ENCODE data around the gene CATSPERD. TPM values are rescaled to one million over a fixed set of nuclear protein-coding genes. Genes with fewer than 3 reads are reported as not detected.

Gene CATSPERD
- total RNA-seq, 1 experiment from 2014 or later = not detected

DNA sequence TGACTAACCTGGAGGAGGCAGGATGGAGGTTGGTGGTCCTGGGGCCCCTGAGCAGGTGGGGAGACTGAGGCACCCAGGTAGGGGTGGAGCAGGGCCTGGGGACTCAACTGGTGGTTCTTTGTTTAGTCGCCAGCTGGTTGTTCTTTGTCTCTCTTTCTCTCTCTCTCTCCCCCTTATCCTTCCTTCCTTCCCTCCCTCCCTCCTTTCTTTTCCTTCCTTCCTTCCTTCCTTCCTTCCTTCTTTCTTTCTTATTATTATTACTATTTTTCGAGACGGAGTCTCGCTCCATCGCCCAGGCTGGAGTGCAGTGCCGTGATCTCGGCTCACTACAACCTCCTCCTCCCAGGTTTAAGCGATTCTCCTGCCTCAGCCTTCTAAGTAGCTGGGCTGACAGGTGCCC, 77.8 kb downstream of the CATSPERD start:
- H3T11ph ChIP-seq (ENCODE audit: low read length) = no peak overlapping the region
- H3K4me1 ChIP-seq (ENCODE audit: insufficient read depth, low read length) = no peaks in the 10 kb centered on the region
- peaks cover 34% of the 10 kb centered on the region for H3K27me3 Mint-ChIP-seq (ENCODE audit: low read depth)
- no peak overlapping the region for H3K23ac ChIP-seq (ENCODE audit: insufficient read length, low read depth, low read length)
- H2BK120ac ChIP-seq (ENCODE audit: low read depth, low read length, poor library complexity, severe bottlenecking) = no peak overlapping the region
- H3K9ac ChIP-seq (ENCODE audit: extremely low read depth, insufficient read length, low read length) = no peak overlapping the region
- no peak overlapping the region; the same call in 1 of the 2 replicates for H3K14ac ChIP-seq (ENCODE audit: insufficient read depth, low read length)
- no peaks in the 10 kb centered on the region for H3K27me3 ChIP-seq (ENCODE audit: insufficient read depth, low read length)
- no peak overlapping the region for H3K4ac ChIP-seq (ENCODE audit: low read depth, low read length)
- H3K79me1 ChIP-seq (ENCODE audit: insufficient read depth, low read depth, low read length, poor library complexity, severe bottlenecking) = no peaks in the 10 kb centered on the region
- peaks cover 0 to 4% (median 0%) of the 10 kb centered on the region in 3 experiments; a peak in 2 of 7 replicates for H3K36me3 Mint-ChIP-seq (ENCODE audit: insufficient read depth in 1 of 3, low read depth in 3 of 3)
- no peak overlapping the region for H3K4me2 ChIP-seq (ENCODE audit: insufficient read depth, insufficient read length, low read length)
- no peak overlapping the region for H2BK20ac ChIP-seq (ENCODE audit: low read depth, low read length, poor library complexity, severe bottlenecking)
- no peaks in the 10 kb centered on the region for H4K20me1 ChIP-seq (ENCODE audit: control insufficient read depth, insufficient read depth, insufficient read length)
- H3K9me3 ChIP-seq (ENCODE audit: control insufficient read depth, low read depth, low read length) = no peaks in the 10 kb centered on the region
- no peak overlapping the region for H4K8ac ChIP-seq (replicated peaks; ENCODE audit: insufficient read length, low read depth, low read length)
- WGBS (ENCODE audit: extremely low coverage, insufficient read length, low lambda C conversion rate) = 100% methylated on average over 1 of the region's 8 CpGs
- no peak overlapping the region for H3K27ac ChIP-seq (ENCODE audit: insufficient read length, low read depth, low read length)
- no peak for DNase-seq
- peaks cover 3 to 8% of the 10 kb centered on the region in 2 experiments for H3K4me1 Mint-ChIP-seq
- no peak overlapping the region for H2BK5ac ChIP-seq (ENCODE audit: insufficient read length, low read length)
- TF ChIP-seq, protein P1, sequence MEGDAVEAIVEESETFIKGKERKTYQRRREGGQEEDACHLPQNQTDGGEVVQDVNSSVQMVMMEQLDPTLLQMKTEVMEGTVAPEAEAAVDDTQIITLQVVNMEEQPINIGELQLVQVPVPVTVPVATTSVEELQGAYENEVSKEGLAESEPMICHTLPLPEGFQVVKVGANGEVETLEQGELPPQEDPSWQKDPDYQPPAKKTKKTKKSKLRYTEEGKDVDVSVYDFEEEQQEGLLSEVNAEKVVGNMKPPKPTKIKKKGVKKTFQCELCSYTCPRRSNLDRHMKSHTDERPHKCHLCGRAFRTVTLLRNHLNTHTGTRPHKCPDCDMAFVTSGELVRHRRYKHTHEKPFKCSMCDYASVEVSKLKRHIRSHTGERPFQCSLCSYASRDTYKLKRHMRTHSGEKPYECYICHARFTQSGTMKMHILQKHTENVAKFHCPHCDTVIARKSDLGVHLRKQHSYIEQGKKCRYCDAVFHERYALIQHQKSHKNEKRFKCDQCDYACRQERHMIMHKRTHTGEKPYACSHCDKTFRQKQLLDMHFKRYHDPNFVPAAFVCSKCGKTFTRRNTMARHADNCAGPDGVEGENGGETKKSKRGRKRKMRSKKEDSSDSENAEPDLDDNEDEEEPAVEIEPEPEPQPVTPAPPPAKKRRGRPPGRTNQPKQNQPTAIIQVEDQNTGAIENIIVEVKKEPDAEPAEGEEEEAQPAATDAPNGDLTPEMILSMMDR (conservative IDR thresholded peaks at IDR 0.05) = no peak
- no peaks in the 10 kb centered on the region for H3K23me2 ChIP-seq (ENCODE audit: insufficient read length, low read depth, low read length, poor library complexity, severe bottlenecking)
- no peak overlapping the region for H2AK5ac ChIP-seq (ENCODE audit: insufficient read length, low read length)
- H3K79me2 ChIP-seq (ENCODE audit: insufficient read depth, low read length) = no peaks in the 10 kb centered on the region
- no peak overlapping the region for H3K56ac ChIP-seq (ENCODE audit: insufficient read length, low read depth, low read length)
- no peak overlapping the region for H3K4me3 Mint-ChIP-seq
- H3K18ac ChIP-seq (ENCODE audit: insufficient read length, low read depth, low read length) = no peak overlapping the region
- no peak overlapping the region for H2BK12ac ChIP-seq (ENCODE audit: insufficient read length, low read depth, low read length)
- H4K5ac ChIP-seq (ENCODE audit: insufficient read length, low read depth, low read length) = no peak overlapping the region
- no peak overlapping the region for H2BK15ac ChIP-seq (ENCODE audit: low read depth, low read length)
- no peak overlapping the region for H3K27ac Mint-ChIP-seq
- no peak overlapping the region for H4K91ac ChIP-seq (ENCODE audit: insufficient read length, low read depth, low read length)
- H2AFZ ChIP-seq (ENCODE audit: low read length) = no peak overlapping the region
- H3K9me3 Mint-ChIP-seq = peaks cover 0 to 4% of the 10 kb centered on the region in 2 experiments; a peak in 3 of 5 replicates

Data from H9 (cell line).